SU-DHL-6 (cell line): Measurements from ENCODE around the gene FSTL4.

Experiments used
- H2AFZ ChIP-seq: fragments of 200-600 bp; sonication (generic); 2 replicates; pipeline ENCODE4 v1.6.1; 2014; ENCODE audit warnings: low read depth, mild to moderate bottlenecking, moderate library complexity, mixed read lengths, antibody characterized with exemption, low read length; ENCODE audit not compliant: severe bottlenecking
- H3F3A ChIP-seq: fragments of 200-600 bp; shearing (Covaris generic); 2 replicates; pipeline ENCODE4 v1.6.0; 2016; ENCODE audit warnings: antibody characterized with exemption, mild to moderate bottlenecking; ENCODE audit not compliant: insufficient read depth
- H3K27ac ChIP-seq: fragments of 200-600 bp; sonication (generic); 2 replicates; pipeline ENCODE4 v1.5.1; 2016; ENCODE audit warnings: low read depth, mild to moderate bottlenecking, low read length, moderate library complexity, mixed read lengths
- H3K27me3 ChIP-seq: fragments of 200-600 bp; sonication (generic), shearing (Covaris generic); 2 replicates; pipeline ENCODE4 v1.6.0; 2014; ENCODE audit warnings: mild to moderate bottlenecking, low read length
- H3K36me3 ChIP-seq: fragments of 200-600 bp; sonication (generic); 2 replicates; pipeline ENCODE4 v1.6.1; 2014; ENCODE audit warnings: mild to moderate bottlenecking, low read length, mixed read lengths
- H3K4me2 ChIP-seq: fragments of 300-600, 200-600 bp; shearing (Covaris generic), sonication (generic); 2 replicates; pipeline ENCODE4 v1.6.0; 2014; ENCODE audit warnings: low read length, low read depth, mild to moderate bottlenecking; ENCODE audit not compliant: poor library complexity, severe bottlenecking
- H3K4me3 ChIP-seq: fragments of 200-600 bp; sonication (generic); 2 replicates; pipeline ENCODE4 v1.5.1; 2014; ENCODE audit warnings: antibody characterized with exemption, low read length, mild to moderate bottlenecking, mixed read lengths; ENCODE audit not compliant: insufficient read depth, poor library complexity, severe bottlenecking
- H3K79me2 ChIP-seq: fragments of 200-600 bp; sonication (generic); 2 replicates; pipeline ENCODE4 v1.6.1; 2014; ENCODE audit warnings: mild to moderate bottlenecking, low read length, moderate library complexity; ENCODE audit not compliant: insufficient read depth
- H3K9ac ChIP-seq: fragments of 200-600 bp; sonication (generic); 2 replicates; pipeline ENCODE4 v1.7.0; 2014; ENCODE audit warnings: mild to moderate bottlenecking, low read length
- H3K9me2 ChIP-seq: fragments of 200-600 bp; sonication (generic); replicated peaks from 2 replicates; pipeline ENCODE4 v1.6.1; 2014; ENCODE audit warnings: low read length; ENCODE audit not compliant: insufficient read depth
- H3K9me3 ChIP-seq: fragments of 200-600 bp; sonication (generic); 2 replicates; pipeline ENCODE4 v1.6.1; 2014; ENCODE audit warnings: low read length, mixed read lengths; ENCODE audit not compliant: insufficient read depth
- H4K20me1 ChIP-seq: fragments of 200-600 bp; sonication (generic); 2 replicates; pipeline ENCODE4 v1.6.1; 2014; ENCODE audit warnings: low read depth, mild to moderate bottlenecking, antibody characterized with exemption, low read length, moderate library complexity, mixed read lengths
- EZH2phosphoT487 ChIP-seq: fragments of 200-600 bp; sonication (generic), shearing (Covaris generic); conservative IDR thresholded peaks from 2 replicates; pipeline ENCODE4 v1.6.1; 2018; ENCODE audit warnings: mild to moderate bottlenecking, antibody characterized with exemption, low read length, moderate library complexity, mixed read lengths
- TF ChIP-seq, protein P1 (sequence below): fragments of 200-600 bp; sonication (generic); IDR thresholded peaks from one replicate; pipeline ENCODE4 v1.5.1; 2017; ENCODE audit warnings: antibody characterized with exemption, mild to moderate bottlenecking, low read length, moderate library complexity; ENCODE audit not compliant: insufficient read depth, poor library complexity, severe bottlenecking

FSTL4 gene

DNA sequence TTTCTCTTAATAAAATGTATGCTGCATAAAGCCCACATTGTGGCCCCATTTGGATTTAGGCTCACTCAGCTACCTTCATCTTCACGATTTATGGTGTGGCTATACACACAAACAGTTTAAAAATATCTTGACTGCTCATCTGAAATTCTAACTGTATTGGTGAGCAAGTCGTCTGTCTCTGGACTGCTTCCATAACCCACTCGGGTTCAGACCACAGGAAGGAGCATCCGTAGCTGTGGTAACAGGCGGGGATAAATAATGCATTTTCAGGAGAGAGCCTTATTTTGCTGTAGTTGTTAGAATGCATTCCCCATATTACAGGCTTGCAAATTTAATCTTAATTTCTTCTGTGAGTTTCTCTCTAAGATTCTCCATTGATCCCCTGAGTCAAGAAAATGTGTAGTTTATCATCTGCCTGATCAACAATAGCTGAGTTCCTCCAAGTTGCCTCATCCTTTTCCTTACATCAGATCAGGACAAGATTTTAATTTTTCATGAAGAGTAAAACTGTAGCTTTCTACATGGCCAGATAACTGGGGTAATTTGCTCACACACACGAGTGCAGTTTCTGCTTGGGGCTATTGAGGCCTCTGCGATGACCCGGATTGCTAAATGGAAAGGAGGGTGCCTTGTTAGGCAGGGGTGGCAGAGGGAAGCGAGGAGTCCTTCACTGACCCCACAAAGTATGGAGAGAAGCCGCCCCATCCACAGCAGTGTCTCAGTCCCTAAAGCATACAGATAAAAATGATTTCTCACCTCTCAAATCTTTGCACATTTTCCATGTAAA is 133.9 kb downstream of the FSTL4 start:
- no peaks in the 10 kb centered on the region for H3K27me3 ChIP-seq
- TF ChIP-seq, protein P1, sequence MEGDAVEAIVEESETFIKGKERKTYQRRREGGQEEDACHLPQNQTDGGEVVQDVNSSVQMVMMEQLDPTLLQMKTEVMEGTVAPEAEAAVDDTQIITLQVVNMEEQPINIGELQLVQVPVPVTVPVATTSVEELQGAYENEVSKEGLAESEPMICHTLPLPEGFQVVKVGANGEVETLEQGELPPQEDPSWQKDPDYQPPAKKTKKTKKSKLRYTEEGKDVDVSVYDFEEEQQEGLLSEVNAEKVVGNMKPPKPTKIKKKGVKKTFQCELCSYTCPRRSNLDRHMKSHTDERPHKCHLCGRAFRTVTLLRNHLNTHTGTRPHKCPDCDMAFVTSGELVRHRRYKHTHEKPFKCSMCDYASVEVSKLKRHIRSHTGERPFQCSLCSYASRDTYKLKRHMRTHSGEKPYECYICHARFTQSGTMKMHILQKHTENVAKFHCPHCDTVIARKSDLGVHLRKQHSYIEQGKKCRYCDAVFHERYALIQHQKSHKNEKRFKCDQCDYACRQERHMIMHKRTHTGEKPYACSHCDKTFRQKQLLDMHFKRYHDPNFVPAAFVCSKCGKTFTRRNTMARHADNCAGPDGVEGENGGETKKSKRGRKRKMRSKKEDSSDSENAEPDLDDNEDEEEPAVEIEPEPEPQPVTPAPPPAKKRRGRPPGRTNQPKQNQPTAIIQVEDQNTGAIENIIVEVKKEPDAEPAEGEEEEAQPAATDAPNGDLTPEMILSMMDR: no peak
- TF ChIP-seq EZH2phosphoT487: no peak
- no peaks in the 10 kb centered on the region for H4K20me1 ChIP-seq
- H3K9ac ChIP-seq: no peak overlapping the region
- H3K36me3 ChIP-seq: no peaks in the 10 kb centered on the region
- H3K4me3 ChIP-seq: no peak overlapping the region
- H3K9me2 ChIP-seq: no peaks in the 10 kb centered on the region
- H3K9me3 ChIP-seq: no peaks in the 10 kb centered on the region
- H2AFZ ChIP-seq: no peak overlapping the region
- H3K27ac ChIP-seq: no peak overlapping the region
- no peaks in the 10 kb centered on the region for H3F3A ChIP-seq
- no peak overlapping the region for H3K4me2 ChIP-seq
- H3K79me2 ChIP-seq: no peaks in the 10 kb centered on the region

DNA sequence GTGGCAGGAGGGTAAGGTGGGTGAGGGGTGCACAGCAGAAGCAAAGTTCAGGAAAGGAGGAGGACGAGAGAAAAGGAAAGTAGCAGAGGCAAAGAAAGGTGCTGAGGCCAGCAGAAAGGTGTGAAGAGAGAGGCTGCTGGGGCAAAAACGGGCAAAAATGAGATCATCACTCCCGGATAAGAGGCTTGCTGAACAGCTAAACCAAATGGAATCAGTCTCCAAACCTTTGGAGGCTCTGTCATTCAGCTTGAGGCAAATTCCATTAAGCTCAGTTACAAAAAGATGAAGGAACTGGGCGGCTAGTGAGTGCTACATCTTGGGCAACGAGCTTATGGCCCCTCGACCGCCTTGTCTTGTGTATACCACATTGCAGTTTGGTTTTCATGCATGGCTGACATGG is 136.4 kb downstream of the FSTL4 start:
- no peaks in the 10 kb centered on the region for H3K9me3 ChIP-seq
- H3K4me3 ChIP-seq: no peak overlapping the region
- no peak overlapping the region for H3K27ac ChIP-seq
- no peak overlapping the region for H3K9ac ChIP-seq
- no peak overlapping the region for H3K4me2 ChIP-seq
- no peaks in the 10 kb centered on the region for H3K27me3 ChIP-seq
- no peaks in the 10 kb centered on the region for H4K20me1 ChIP-seq
- TF ChIP-seq EZH2phosphoT487: no peak
- TF ChIP-seq, protein P1: no peak
- no peaks in the 10 kb centered on the region for H3F3A ChIP-seq
- no peaks in the 10 kb centered on the region for H3K9me2 ChIP-seq
- H2AFZ ChIP-seq: no peak overlapping the region
- H3K79me2 ChIP-seq: no peaks in the 10 kb centered on the region
- no peaks in the 10 kb centered on the region for H3K36me3 ChIP-seq

DNA sequence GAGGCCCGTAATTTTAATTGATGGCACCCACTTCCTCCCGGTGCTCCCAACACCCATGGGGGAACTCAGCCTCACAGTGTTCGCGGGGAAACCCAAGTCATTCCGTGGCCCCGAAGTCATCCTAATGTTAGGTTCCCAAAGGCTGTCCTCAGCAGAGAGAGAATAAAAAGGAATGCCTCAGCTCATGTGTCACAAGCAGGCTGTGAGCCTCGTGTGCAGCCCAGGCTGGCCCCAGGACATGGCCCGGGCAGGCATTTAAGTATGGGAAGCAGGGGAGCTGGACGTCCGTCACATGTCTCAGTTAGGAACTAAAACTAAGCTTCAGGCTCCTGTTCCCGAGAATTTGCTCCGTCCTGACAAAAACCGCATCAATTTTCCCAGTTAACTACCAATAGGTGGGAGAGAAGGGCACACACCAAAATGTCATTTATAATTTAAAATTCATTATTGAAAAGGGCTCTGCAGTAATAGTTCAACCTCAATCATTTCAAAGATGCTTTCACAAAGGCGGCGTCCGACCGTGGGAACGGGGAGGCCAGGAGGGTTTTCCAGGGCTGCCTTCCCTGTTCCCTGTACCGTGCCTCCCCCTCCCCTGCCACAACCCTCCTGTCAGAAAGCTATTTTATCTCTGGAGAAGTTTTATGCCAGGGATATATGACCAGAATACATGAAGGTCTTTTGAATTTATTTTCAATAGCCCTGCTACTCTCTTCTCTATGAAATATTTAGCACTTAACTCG is 137.3 kb downstream of the FSTL4 start:
- Histone ChIP-seq H4K20me1 (no peaks in the 10 kb centered on the region), H3K9ac (no peak overlapping the region), H3K9me3 (no peaks in the 10 kb centered on the region), H3K27me3 (no peaks in the 10 kb centered on the region), H3F3A (no peaks in the 10 kb centered on the region), H3K9me2 (no peaks in the 10 kb centered on the region), H2AFZ (no peak overlapping the region), H3K36me3 (no peaks in the 10 kb centered on the region), H3K4me3 (no peak overlapping the region), H3K79me2 (no peaks in the 10 kb centered on the region), H3K27ac (no peak overlapping the region), H3K4me2 (no peak overlapping the region)
- TF ChIP-seq EZH2phosphoT487: no peak
- TF ChIP-seq, protein P1: no peak
